Measurements from ENCODE around the gene YLPM1. TPM values are rescaled to one million over a fixed set of nuclear protein-coding genes. Genes with fewer than 3 reads are reported as not detected.

Gene YLPM1
- total RNA-seq, 2 donors from 2014 or later: 39.0 to 71.9 TPM

DNA sequence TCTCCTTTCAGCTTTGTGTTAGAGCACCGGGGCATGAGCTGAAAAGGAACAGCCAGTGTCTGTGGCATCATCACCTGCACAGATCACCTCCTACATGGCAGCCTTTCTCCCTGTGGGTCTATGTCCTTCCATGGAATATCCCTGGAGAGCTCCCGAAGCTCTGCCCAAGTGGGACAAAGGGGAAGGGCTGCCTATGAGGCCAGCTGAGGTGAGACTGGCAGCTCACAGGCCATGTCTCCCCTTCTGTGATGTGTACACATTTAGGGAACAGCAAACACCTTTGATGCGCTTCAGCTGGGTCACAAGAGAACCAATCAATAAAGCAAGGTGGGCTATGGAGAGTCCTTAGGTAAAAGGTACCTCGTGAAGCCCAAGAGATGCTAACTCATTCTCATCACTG, 108.7 kb downstream of the YLPM1 start:
- no peaks in the 10 kb centered on the region for H3K4me1 ChIP-seq (replicated peaks)
- H3K9me3 ChIP-seq: no peaks in the 10 kb centered on the region
- WGBS: 85% methylated on average over 4 of the region's 4 CpGs
- TF ChIP-seq, protein P1, sequence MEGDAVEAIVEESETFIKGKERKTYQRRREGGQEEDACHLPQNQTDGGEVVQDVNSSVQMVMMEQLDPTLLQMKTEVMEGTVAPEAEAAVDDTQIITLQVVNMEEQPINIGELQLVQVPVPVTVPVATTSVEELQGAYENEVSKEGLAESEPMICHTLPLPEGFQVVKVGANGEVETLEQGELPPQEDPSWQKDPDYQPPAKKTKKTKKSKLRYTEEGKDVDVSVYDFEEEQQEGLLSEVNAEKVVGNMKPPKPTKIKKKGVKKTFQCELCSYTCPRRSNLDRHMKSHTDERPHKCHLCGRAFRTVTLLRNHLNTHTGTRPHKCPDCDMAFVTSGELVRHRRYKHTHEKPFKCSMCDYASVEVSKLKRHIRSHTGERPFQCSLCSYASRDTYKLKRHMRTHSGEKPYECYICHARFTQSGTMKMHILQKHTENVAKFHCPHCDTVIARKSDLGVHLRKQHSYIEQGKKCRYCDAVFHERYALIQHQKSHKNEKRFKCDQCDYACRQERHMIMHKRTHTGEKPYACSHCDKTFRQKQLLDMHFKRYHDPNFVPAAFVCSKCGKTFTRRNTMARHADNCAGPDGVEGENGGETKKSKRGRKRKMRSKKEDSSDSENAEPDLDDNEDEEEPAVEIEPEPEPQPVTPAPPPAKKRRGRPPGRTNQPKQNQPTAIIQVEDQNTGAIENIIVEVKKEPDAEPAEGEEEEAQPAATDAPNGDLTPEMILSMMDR (IDR thresholded peaks at IDR 0.05): no peak
- TF ChIP-seq POLR2AphosphoS5 (IDR thresholded peaks at IDR 0.05) (no peak), POLR2A (IDR thresholded peaks at IDR 0.05) (no peak)
- no peak overlapping the region for H3K4me3 ChIP-seq
- no peaks in the 10 kb centered on the region for H3K27me3 ChIP-seq (replicated peaks; ENCODE audit: insufficient read depth)
- no peak for DNase-seq (ENCODE audit: low spot score)
- intact Hi-C loops (cut with DNase I): no loop called here
- H3K36me3 ChIP-seq: no peaks in the 10 kb centered on the region
- no peak overlapping the region for H3K27ac ChIP-seq

DNA sequence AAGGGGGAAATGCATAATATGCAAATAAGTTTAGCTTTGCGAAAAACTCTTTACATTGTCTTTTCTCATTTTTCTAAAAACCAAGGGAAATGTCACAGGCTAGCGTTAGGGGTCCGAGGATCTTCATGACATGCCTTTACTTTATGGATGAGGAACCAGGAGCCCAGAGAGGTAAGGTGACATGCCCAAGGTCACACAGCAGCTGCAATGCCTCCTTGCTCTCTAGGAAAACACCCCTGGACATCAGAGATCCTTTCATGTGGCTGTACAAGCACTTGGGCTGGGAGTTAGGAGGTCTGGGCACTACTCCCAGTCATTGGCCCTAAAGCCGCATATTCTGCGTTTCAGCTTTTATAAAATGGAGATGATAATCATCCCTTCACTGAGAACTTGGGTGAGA, 112.1 kb downstream of the YLPM1 start:
- intact Hi-C loops (cut with DNase I): no loop called here
- Histone ChIP-seq H3K27ac (no peak overlapping the region), H3K4me3 (no peak overlapping the region), H3K4me1 (replicated peaks) (no peaks in the 10 kb centered on the region), H3K27me3 (replicated peaks; ENCODE audit: insufficient read depth) (no peaks in the 10 kb centered on the region), H3K9me3 (no peaks in the 10 kb centered on the region), H3K36me3 (no peaks in the 10 kb centered on the region)
- DNase-seq (ENCODE audit: low spot score): no peak
- TF ChIP-seq POLR2A (IDR thresholded peaks at IDR 0.05) (no peak), POLR2AphosphoS5 (IDR thresholded peaks at IDR 0.05) (no peak)
- TF ChIP-seq, protein P1 (IDR thresholded peaks at IDR 0.05): no peak
- WGBS: 90% methylated on average over 5 of the region's 5 CpGs

DNA sequence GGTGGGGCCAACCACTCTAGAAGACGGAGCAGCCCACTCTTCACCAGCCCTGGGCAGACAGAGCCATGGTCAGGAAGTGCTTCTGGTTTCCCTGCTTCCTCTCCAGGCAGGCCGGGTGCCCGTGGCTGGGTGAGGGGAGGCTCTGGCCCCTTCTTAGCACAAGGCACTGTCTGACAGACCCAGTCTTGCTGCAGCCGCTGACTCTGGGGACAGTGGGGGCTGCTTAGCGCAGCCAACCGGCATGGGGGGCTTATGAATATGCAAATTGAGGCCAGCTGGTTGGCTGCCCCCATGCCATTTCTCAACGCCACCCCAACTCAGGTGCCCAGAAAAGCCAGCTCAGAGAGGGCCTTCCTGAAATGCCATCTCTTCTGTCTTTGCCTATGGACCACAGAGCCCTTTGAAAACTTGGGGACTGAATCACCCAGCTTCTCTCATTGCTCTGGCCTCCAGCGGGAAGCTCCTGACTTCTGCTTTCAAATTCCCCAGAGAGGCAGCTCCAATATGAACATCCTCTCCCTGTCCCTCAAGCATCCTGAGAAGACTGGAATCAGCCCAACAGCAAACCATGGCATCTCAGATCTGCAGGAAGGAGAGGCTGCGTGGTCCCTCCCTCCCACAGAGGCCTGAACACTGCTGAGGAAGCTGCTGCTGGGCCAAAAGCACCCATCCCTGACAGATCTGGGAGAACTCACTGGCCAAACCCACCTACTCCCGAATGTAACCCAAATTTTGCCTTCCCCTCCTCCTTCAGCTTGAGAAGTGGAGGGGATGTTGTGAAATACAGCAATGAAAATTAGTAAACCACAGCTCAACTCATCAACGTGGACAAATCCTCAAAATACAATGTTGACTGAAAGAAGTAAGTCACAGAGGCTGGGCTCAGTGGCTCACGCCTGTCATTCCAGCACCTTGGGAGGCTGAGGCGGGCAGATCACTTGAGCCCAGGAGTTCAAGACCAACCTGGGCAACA, 113.1 kb downstream of the YLPM1 start, which contains the start of gene PROX2:
TSS of gene PROX2 (minus strand) at position 205 of the 973 bp plus-strand sequence. CDS start 12,311 bp downstream, outside the sequence.
- no peak within 1 kb of the TSS for H3K4me3 ChIP-seq
- no peaks in the 10 kb centered on the region for H3K9me3 ChIP-seq
- intact Hi-C loops (cut with DNase I): no loop called here
- no peaks in the 10 kb centered on the region for H3K27me3 ChIP-seq (replicated peaks; ENCODE audit: insufficient read depth)
- TF ChIP-seq POLR2A (IDR thresholded peaks at IDR 0.05) (no peak), POLR2AphosphoS5 (IDR thresholded peaks at IDR 0.05) (no peak)
- TF ChIP-seq, protein P1 (IDR thresholded peaks at IDR 0.05): no peak
- no peaks in the 10 kb centered on the region for H3K36me3 ChIP-seq
- no peak for DNase-seq (ENCODE audit: low spot score)
- WGBS: 59% methylated on average over 13 of the region's 13 CpGs
- no peak within 1 kb of the TSS for H3K27ac ChIP-seq
- H3K4me1 ChIP-seq (replicated peaks): no peaks in the 10 kb centered on the region

DNA sequence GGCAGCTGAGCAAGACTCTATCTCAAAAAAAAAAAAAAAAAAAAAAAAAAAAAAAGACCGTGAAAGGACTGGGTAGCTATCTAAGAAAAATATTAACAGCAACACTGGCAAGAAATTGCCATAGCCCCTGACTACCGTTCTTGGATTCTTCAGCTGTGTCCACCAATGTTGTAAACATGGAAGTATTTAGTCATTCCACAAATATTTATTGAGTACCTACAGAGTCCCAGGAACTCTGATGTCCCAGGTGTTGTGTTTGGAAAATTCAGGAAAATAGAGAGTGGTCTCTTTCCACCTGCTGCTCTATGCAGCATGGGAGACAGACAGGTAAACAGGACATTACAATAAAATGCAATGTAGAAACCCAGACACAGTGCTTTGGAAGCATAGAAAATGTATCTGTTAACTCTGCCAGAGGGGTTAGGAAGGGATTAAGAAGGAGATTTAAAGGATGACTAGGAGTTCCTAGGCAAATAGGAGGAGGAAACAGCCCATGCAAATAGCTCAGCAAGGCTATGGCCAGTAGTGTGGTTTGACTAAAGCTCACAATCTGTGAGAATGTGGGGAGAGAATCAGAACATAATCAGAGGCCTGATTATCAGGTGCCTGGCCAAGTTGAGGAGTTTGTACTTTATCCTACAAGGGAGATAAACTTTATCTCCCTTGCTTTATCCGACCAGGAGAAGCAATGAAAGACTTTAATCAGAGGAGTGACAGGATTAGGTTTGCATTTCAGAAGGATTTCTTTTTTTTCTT, 116.5 kb downstream of the YLPM1 start:
- Histone ChIP-seq H3K4me1 (replicated peaks) (no peaks in the 10 kb centered on the region), H3K9me3 (no peaks in the 10 kb centered on the region), H3K4me3 (no peak overlapping the region), H3K36me3 (no peaks in the 10 kb centered on the region), H3K27me3 (replicated peaks; ENCODE audit: insufficient read depth) (no peaks in the 10 kb centered on the region), H3K27ac (no peak overlapping the region)
- intact Hi-C loops (cut with DNase I): no loop called here
- no peak for DNase-seq (ENCODE audit: low spot score)
- TF ChIP-seq POLR2AphosphoS5 (IDR thresholded peaks at IDR 0.05) (no peak), POLR2A (IDR thresholded peaks at IDR 0.05) (no peak)
- TF ChIP-seq, protein P1 (IDR thresholded peaks at IDR 0.05): no peak
- 76% methylated on average over 3 of the region's 3 CpGs for WGBS
